ENCODE data around the gene CAMTA1.

GRCh38 chr1:7582460-7582972 lies 797.3 kb downstream of the CAMTA1 start:
- TF ChIP-seq EZH2 (IDR thresholded peaks at IDR 0.05; ENCODE audit: borderline replicate concordance, insufficient read depth, low read length, poor library complexity, severe bottlenecking) (no peak), RAD21 (conservative IDR thresholded peaks at IDR 0.05) (no peak)

Measured in neural cell (in vitro differentiated cells).